C4-2B (cell line): ENCODE data around the gene PPP2R5A.
"Not testable (repeated sequence)": the region's sequence is repeated elsewhere in the genome, so short reads cannot be mapped to it uniquely, and the experiment has no call there.

Experiments
- CTCF ChIP-seq: fragments of 450-650 bp; conservative IDR thresholded peaks from 2 replicates; pipeline ENCODE4 v1.5.1; 2017; ENCODE audit warnings: mild to moderate bottlenecking
- ZFX ChIP-seq: fragments of 450-650 bp; IDR thresholded peaks from 2 replicates; pipeline ENCODE4 v1.6.1; 2017

GRCh38 chr1:212321031-212321430, 35.8 kb downstream of the PPP2R5A start:
- TF ChIP-seq CTCF, ZFX: not testable (repeated sequence)
